Mesodermal cell (in vitro differentiated cells): ENCODE data around the gene NEUROD4.

Experiments
- H3K27ac ChIP-seq: 2 replicates; pipeline ENCODE4 v1.7.0; 2013; ENCODE audit warnings: mild to moderate bottlenecking, low read depth, low read length, moderate library complexity; ENCODE audit not compliant: severe bottlenecking
- H3K36me3 ChIP-seq: 2 replicates; pipeline ENCODE4 v1.7.1; 2013; ENCODE audit warnings: mild to moderate bottlenecking, low read length, moderate library complexity; ENCODE audit not compliant: control insufficient read depth, insufficient read depth
- H3K4me1 ChIP-seq: one replicate; pipeline ENCODE4 v1.7.1; 2013; ENCODE audit warnings: mild to moderate bottlenecking, low read length; ENCODE audit not compliant: insufficient read depth, control insufficient read depth, poor library complexity, severe bottlenecking
- H3K4me3 ChIP-seq: 2 replicates; pipeline ENCODE4 v1.7.0; 2013; ENCODE audit warnings: low read length, control low read depth, mild to moderate bottlenecking; ENCODE audit not compliant: insufficient read depth, poor library complexity, severe bottlenecking; ENCODE audit errors: extremely low read depth
- H3K9me3 ChIP-seq: 2 replicates; pipeline ENCODE4 v1.7.1; 2013; ENCODE audit warnings: mild to moderate bottlenecking, low read length, moderate library complexity; ENCODE audit not compliant: control insufficient read depth
- WGBS, 2 experiments: methylation state at CpG; one replicate each; pipeline ENCODE4 v1.1.5; 2013; ENCODE audit warnings: missing lambda C conversion rate in 2 of 2; ENCODE audit not compliant: insufficient coverage in 2 of 2; 5-methylcytosine and 5-hydroxymethylcytosine counted together

The NEUROD4 gene

DNA sequence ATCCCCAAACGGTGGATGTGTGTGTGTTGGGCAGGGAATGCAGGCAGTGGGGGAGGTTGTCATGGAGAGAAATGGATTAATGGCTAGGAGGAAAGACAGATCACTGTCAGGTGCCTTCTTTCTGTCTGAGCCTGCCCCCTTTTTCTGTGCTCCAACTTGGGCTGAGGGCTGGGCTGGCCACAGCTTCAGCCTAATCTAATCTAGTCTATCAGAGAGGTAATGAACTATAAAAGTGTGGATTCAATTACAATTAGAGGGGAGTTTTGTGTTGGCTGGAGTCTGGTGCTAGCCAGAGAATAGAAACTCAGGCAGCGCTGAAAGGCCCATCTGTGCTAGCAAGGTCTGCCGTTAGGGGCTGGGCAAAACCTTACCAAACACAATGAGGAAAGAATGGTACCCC lies 41.2 kb downstream of the NEUROD4 start:
- Histone ChIP-seq H3K4me3 (no peak overlapping the region), H3K36me3 (no peaks in the 10 kb centered on the region), H3K9me3 (no peaks in the 10 kb centered on the region), H3K4me1 (no peaks in the 10 kb centered on the region), H3K27ac (no peak overlapping the region)
- 25% methylated on average over 1 of the region's 3 CpGs; no CpG with 5 or more reads in 1 of the 2 experiments for WGBS, 2 experiments

DNA sequence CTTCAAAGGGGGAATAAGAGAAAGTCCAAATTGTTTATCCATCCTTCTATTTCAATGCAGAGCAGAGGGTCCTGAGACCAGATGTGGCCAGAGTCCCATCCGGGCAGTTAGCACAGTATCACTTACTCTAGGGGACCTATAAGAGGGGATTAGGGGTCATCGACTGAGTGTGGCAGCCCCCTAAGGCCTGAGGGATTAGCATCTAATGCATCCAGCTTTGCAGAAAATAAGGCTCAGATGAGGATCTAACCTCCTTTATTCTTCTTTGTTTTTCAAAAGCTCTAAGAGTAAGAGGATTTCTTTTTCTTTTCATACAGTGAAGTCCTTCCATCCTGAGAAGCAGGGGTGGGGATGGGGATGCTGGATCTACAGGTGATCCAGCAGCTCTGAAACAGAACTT lies 43.5 kb downstream of the NEUROD4 start:
- Histone ChIP-seq H3K4me3 (no peak overlapping the region), H3K36me3 (no peaks in the 10 kb centered on the region), H3K4me1 (no peaks in the 10 kb centered on the region), H3K27ac (no peak overlapping the region), H3K9me3 (no peaks in the 10 kb centered on the region)
- WGBS, 2 experiments, result 100% methylated on average over 1 of the region's 2 CpGs; no CpG with 5 or more reads in 1 of the 2 experiments

- Histone ChIP-seq H3K4me1 (no peaks in the 10 kb centered on the region), H3K27ac (no peak overlapping the region), H3K36me3 (no peaks in the 10 kb centered on the region), H3K4me3 (no peak overlapping the region), H3K9me3 (no peaks in the 10 kb centered on the region)
- WGBS, 2 experiments, result 75 to 82% methylated on average over 2 to 3 of the region's 4 CpGs
Observed at GRCh38 chr12:55065535-55065934, 45.8 kb downstream of the NEUROD4 start.

- Histone ChIP-seq H3K27ac (no peak overlapping the region), H3K9me3 (no peaks in the 10 kb centered on the region), H3K36me3 (no peaks in the 10 kb centered on the region), H3K4me1 (no peaks in the 10 kb centered on the region), H3K4me3 (no peak overlapping the region)
- 81 to 88% methylated on average over 6 to 8 of the region's 8 CpGs for WGBS, 2 experiments
Observed at GRCh38 chr12:55067701-55068100, 47.9 kb downstream of the NEUROD4 start.

- Histone ChIP-seq H3K4me3 (no peak overlapping the region), H3K27ac (no peak overlapping the region), H3K9me3 (no peaks in the 10 kb centered on the region), H3K36me3 (no peaks in the 10 kb centered on the region), H3K4me1 (no peaks in the 10 kb centered on the region)
- WGBS, 2 experiments, result 66 to 68% methylated on average over 6 to 7 of the region's 8 CpGs
Observed at GRCh38 chr12:55068416-55069010, 48.7 kb downstream of the NEUROD4 start.

- no peak overlapping the region for H3K27ac ChIP-seq
- no peak overlapping the region for H3K4me3 ChIP-seq
- H3K4me1 ChIP-seq, result no peaks in the 10 kb centered on the region
- WGBS, 2 experiments, result 66 to 76% methylated on average over 2 to 3 of the region's 3 CpGs
- no peaks in the 10 kb centered on the region for H3K9me3 ChIP-seq
- H3K36me3 ChIP-seq, result no peaks in the 10 kb centered on the region
Observed at GRCh38 chr12:55072083-55072482, 52.3 kb downstream of the NEUROD4 start.

- 52 to 76% methylated on average over 2 to 5 of the region's 8 CpGs for whole genome bisulfite sequencing, 2 experiments
- H3K36me3 ChIP-seq, result no peaks in the 10 kb centered on the region
Observed at GRCh38 chr12:55073043-55074022, 53.6 kb downstream of the NEUROD4 start.

GRCh38 chr12:55074806-55075205 lies 55.0 kb downstream of the NEUROD4 start:
- Histone ChIP-seq H3K36me3 (no peaks in the 10 kb centered on the region), H3K4me1 (no peaks in the 10 kb centered on the region), H3K4me3 (no peak overlapping the region), H3K27ac (no peak overlapping the region), H3K9me3 (no peaks in the 10 kb centered on the region)
- WGBS, 2 experiments, result 79 to 92% methylated on average over 2 to 3 of the region's 3 CpGs

More at GRCh38 chr12:55073043-55074022, 53.6 kb downstream of the NEUROD4 start:
- no peak overlapping the region for H3K27ac ChIP-seq
- H3K9me3 ChIP-seq, result no peaks in the 10 kb centered on the region
- no peaks in the 10 kb centered on the region for H3K4me1 ChIP-seq
- H3K4me3 ChIP-seq, result no peak overlapping the region
